NOMO-1 (cell line): ENCODE measurements around the gene CEP44.
"Not testable (repeated sequence)": the region's sequence is repeated elsewhere in the genome, so short reads cannot be mapped to it uniquely, and the experiment has no call there.

Experiments
- DNase-seq, 2 experiments: peaks; one replicate each; lab custom pipeline; 2025; ENCODE audit not compliant: unreplicated experiment in 2 of 2; lab: John Stamatoyannopoulos, UW

The CEP44 gene, protein sequence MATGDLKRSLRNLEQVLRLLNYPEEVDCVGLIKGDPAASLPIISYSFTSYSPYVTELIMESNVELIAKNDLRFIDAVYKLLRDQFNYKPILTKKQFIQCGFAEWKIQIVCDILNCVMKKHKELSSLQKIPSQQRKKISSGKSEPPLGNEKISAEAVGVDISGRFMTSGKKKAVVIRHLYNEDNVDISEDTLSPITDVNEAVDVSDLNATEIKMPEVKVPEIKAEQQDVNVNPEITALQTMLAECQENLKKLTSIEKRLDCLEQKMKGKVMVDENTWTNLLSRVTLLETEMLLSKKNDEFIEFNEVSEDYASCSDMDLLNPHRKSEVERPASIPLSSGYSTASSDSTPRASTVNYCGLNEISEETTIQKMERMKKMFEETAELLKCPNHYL

DNA sequence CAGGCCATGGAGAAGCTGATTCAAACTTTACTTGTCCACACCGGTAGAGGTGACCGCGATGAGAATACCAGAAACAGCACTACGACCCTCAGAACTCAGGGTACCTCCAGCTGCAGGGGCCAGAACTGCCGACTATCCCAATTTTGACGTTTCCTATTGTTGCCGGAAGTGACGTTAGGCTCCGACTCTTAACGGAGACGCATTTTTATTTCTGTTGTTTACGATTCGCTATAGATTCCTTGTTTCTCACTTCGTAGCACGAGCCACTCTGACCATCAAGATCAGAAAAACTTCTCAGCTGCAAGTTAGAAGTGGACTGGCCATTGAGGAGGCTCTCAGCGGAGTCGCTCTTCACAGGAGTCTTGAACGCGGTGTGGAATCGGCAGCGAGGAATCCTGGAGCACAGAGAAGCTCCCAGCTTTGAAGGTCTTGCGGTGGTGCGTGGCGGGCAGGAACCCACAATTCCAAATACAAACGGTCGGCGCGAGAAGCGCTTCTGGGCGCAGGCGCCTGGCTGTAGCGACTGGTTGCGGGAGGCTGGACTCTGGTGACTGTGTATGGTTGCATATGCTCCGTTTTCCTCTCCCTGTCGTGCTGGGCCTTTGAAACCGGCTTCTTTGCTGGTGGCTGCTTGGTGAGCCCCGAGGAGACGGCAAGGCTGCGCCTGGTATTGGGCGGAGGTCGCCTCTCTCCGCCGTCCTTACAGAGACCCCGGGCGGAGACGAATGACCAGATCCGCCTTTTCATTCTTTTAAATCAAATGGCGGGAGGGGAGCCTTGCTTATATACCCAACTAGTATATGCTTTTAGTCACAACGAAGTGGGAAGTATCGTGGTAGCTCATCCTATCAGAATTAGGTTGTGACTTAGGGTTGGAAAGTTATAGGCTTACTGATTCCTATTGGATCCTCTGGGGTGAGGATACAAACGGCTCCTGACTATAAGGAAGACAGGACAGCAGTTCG, at the start of gene CEP44, which contains the start of gene FBXO8:
Gene CEP44 (plus strand): TSS at position 405 of the 965 bp plus-strand sequence. CDS start 15,211 bp downstream, outside the sequence.
Gene FBXO8 (minus strand): TSS at position 161 of the 965 bp plus-strand sequence. CDS start 20,575 bp downstream, outside the sequence.
- peak; percentile 70 for DNase-seq

DNA sequence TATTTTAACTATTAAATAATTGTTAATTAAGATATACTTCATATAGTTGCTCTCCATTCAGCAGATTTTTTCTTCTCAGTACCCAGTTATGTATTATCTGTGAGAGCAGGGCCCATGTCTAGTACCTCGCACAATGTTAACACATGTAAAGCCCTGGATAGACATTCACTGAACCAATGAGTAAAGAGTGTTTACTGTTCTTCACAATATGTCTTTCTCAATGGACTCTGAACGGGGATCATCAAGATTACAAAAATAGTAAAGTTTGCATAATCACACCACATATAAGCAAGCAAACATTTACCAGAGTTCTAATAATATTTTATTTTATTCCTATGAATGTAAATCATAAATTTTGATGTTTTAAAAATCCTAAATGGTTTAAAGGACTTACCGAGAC, 47.4 kb upstream of the CEP44 start:
- DNase-seq = no peak

DNA sequence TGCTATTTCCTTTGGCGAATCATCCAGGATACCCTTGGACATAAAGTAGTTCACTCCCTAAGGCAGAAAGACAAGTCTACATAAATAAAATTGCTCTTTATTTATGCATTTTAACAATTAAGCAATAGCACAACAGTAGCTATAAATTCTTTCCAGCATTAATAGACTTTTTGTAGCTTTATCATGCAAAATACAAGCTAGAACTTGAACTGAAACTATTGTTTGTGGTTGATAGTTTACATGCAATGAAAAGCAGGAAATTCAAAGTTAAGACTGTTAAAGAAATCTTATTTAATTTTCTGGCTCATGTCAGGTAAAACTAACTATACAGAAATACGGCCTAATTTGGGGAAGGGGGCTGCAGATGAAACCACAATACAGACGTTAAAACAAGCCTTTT, 42.5 kb upstream of the CEP44 start:
- no peak for DNase-seq

DNA sequence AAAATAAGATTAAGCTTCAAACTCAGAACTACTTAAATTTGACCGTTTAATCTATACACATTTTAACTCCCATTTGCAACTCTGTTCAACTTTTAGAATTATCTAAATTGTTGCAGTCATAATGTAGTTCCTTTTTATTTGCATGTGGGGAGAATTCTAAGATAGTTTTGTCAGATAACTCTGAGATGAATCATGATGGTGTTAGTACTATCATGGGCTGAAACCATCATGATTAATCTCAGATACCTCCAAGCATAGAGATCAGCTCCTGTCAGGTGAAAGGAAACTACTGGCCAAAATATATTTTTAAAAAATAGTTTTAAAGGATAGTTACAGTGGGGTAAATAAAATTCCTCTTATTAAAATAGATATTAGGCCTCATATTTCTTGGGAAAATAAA, 39.3 kb upstream of the CEP44 start:
- no peak for DNase-seq

DNA sequence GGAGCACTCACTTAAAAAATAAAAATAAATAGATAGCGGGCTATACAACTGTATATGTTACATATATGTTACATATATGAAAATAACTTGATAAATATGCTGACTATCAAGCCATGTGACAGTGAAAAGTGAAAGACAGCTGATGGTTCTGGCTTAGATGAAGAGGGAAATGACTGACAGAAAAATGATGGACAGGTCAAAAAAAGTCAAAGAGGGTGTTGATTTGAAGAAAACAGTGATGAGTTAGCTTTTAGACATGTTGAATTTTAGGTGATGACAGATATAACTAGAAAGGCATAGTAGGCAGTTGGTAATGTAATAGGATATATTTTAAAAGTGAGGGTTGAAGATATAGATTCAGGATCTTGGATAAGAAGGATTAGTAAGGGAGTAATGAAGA, 38.0 kb upstream of the CEP44 start:
- no peak for DNase-seq

DNA sequence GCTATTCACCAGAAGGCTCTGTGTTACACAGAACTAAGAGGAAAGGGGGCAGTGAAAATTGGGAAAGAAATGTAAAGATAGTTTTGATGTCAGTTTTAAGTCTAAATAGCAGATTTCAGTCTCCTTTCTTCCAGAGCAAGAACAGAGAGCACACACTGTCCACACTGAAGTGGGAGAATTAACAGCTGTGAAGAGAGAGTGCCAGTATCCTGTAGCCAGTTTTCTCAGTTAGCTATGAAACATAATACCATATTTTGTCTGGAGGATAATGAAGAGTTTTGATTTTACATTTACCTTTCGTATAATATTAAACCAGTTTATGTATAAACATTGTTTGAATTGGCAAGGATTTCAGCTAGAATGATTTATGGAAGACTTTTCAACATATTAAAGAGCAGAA, 35.3 kb upstream of the CEP44 start:
- no peak for DNase-seq

DNA sequence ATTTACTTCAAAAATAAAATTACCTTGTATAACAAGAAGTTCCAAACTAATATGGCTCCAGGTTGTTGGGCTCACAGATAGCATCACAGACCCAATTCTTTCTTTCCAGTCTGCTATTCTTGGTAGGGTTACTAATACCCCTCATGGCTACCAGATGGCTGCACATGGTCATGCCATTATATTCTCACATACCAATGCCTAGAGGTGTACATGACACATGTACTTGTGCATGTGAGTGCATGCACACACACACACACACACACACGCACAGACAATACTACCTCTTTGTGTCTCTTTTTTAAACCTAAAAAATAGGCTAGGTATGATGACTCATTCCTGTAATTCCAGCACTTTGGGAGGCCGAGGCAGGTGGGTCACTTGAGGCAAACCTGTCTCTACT, 31.3 kb upstream of the CEP44 start:
- DNase-seq = no peak

DNA sequence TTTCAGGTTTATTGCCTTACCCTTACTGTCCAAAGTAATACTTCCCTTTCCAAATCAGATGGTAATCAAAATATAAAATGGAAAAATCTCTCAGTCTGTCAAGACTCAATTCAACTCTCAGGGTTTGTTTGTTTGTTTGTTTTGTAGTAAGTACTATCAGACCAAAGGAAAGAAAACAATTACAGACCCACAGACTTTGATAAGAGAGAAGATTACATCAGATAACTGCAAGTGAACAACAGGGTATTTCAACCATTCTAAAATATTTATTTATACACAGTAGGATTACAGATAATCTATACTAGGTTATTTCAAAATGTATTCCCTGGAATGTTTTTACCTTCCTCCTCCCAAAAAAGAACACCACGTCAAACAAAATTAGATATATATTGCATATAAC, 29.1 kb upstream of the CEP44 start:
- DNase-seq = no peak

DNA sequence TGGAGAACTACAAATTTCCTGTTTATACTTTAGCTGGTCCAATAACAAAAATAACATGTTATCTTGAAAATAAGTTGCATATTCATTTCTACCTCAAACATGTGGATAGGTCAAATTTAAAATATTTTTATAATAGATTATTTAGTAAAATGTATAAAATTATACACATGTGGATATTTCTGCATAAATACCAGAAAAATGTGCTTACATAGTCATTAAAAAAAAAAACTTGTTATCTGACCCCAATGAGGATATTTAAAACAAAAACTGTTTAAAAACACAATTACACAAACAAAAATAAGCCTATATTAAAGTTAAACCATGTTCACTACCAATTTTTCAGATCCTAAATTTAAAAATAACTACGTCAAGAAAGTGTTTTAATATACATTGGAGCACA, 28.3 kb upstream of the CEP44 start:
- DNase-seq = no peak

DNA sequence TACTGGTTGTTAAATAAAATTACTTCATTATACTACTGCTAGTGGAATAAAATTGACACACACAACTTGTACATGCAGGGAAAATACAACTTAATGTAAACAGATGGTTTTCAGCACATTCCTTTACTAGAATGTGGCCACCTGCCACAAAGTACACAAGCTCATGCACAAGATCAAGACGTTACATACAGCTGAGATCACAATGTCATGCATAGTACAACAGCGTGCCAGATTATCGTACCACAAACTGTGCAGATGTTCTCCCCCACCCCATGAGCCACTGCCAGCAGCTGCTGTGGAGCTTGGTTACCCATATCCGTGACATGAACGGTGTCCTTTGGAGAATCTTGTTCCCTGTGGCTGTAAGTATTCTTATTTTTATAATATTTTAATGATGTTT, 27.9 kb upstream of the CEP44 start:
- DNase-seq = no peak

DNA sequence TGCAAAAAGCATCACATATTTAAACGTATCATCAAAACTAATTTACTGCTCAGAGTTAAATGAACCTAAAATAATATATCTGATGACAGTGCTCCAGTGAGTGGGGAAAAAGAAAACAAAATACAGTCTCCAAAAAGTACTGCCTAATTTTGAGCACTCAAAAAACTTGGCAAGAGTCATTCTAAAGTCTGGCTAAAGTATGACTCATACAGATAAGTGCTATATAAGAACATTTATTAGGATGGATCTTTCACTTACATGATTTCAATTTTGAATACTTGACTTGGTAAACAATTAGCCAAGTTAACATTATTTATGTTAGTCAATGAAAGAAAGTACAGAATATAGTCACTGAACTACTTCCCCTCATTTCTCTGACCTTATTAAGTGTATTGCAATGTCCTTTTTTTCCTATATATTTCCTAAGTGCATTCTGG, 27.4 kb upstream of the CEP44 start:
- DNase-seq = no peak

DNA sequence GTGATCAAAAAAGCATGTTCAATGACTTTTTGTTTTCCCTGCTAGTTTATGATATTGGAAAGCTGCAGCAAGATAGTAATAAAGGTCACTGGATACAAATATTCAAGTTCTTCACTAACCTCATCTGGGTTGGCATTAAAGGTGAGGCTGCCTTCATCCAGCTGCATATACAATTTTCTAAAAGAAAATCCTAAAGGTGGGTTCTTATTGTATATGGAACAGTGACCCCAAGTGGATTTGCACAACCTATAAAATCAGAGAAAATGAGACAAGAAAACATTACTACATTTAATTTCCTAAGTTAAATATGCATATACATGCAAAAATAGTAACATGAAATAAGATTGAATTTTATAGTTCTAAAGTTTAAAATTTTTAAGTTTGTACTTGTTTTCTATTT, 24.1 kb upstream of the CEP44 start:
- no peak for DNase-seq

DNA sequence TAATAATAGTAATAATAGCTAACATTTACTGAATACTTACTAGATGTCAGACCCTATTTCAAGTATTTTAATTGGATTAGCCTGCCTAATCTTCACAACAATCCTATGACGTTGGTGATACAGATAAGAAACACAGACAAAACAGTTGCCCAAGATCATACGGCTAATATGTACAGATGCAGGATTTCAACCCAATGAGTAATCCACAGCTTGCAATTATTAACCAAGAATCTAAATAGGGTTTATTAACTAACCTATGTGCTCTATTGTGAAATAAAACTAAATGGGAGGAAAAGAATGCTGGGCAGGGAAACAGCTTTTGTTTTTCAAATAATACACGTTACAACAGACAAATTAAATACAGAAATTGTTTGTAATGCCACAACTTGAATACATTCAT, 23.6 kb upstream of the CEP44 start:
- DNase-seq = no peak

DNA sequence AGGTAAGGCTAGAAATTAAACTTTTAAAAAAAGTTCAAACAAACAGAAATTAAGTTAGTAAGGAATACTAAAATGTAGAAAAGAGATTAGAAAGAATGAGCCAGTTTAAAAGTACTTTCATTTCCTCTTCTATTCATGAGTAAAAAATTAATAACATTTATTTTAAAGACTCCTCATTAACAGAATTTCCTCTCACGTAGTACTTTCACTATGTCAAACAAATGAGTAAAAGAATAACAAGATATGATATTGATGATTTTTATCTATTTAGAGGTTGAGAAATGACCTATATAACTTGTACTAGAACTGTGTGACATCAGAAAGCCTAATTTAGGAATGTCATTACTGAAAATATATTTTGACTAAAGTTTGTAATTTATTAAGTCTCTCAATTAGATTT, 22.3 kb upstream of the CEP44 start:
- not testable (repeated sequence) for DNase-seq

DNA sequence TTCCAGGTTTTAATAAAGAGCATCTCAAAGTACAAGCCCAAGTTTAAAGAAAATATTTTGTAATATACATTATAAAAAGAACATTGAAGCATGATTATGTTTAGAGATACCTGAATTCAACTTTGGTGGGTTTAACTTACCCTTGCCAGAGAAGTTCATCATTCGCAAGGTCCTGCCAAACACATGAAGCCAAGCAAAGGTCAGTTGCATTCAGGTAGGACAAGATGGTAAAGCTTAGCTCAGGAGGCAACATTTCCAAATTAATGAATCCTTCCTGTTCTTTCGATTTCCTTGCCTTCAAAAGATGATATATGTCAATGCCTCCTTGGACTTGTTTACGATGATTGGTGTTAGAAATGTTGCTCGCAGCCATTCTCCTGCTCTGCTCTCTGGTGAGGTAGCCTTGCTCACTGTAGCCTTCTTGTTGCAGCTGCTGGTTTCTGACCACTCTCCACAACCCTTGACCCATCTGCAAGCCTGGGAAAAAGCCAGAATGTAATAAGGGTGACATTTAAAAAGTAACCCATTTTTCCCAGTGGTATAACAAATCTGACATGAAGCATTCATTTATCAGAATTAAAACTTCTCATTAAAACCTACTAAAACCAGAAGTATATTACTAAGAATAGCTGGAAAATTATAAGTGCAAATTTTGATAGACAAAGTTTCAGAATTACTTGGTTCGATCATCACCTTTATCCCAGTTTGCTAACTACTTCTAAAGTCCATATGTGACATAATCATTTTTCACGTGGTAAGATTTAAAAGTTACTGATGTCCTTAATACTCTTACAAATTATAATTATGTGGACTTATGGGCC, 20.9 kb upstream of the CEP44 start:
- DNase-seq = no peak

DNA sequence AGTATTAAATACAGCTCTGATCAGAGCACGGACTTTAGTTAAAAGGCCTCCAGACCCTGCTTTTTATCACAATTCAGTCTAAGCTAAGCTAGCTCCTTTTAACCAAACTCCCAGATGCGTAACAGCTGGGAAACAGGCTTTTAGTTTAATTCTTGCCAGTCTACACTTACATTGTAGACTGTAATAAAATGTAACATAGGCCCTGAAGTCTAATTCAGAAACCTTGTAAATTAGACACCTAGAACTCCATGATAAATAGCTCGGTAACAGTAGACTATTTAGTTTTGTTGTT, 20.3 kb upstream of the CEP44 start:
- no peak for DNase-seq

DNA sequence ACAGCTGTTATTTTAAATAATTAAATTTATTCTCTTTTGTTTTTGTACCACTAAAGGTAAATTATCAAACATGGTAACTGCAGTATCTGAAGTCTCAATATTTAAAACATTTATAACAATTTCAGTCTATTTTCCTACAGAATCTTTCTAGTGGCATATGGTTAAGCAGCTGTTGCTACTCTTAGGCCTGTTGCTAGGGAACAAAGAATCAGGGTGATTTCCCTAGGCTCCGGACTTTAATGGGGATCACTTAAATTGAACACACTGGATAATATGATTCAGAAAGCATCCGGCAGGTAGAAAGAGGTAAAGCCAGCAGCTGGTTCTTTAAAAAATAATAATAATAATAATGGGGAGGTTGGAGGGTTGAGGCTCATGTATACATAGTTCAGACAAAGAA, 17.8 kb upstream of the CEP44 start:
- no peak for DNase-seq

DNA sequence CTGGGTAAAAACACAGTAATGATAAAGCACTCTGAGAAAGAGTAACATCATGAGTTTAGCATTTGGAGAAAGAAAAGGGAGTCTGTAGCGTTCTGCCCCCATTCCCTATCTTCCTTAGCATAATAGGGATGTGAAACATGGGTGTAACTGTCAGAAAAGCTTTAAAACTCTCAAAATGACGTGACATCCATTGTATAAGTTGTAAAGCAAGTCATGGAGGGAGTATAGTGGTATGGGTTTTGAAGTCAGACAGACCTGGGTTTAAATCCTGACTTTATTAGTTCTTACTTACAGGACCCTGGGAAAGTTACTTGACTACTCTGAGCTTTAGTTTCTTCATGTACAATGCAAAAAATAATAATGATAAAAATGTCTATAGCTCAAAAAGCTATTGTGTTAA, 17.3 kb upstream of the CEP44 start:
- no peak for DNase-seq

DNA sequence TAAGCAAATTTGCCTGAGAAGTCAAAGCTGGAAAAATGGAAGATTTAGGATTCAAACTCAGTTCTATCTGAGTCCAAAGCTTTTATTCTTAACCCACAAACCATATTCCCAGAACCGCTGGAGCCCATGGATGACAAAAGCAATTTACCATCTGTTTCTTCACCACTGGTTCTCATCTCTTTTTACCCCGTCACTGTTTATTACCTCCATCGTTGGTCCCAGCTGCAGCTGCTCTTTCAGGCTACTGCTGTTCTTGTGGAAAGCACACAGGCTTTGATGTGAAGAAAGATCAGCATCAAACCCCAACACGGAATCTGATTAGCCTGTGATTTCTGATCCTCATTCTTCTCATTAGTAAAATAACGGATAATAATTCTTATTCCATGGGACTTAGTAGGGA, 9.8 kb upstream of the CEP44 start:
- DNase-seq = no peak

DNA sequence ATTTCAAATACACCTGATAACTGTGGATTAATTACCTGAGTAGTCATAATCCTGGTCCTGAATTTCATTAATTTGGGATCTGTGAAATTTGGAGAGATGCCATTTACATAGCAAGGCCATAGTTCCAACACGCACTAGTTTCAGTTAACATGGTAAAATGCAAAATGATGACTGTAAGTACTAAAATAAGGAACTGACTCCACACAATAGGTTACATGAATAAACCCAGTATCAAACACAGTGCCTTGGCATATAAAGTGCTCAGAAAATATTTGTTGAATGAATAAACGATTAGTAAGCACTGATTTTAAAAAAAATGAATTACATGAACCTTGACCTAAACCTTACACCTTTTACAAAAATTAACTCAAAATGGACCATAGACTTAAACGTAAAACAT, 9.3 kb upstream of the CEP44 start:
- DNase-seq = no peak

DNA sequence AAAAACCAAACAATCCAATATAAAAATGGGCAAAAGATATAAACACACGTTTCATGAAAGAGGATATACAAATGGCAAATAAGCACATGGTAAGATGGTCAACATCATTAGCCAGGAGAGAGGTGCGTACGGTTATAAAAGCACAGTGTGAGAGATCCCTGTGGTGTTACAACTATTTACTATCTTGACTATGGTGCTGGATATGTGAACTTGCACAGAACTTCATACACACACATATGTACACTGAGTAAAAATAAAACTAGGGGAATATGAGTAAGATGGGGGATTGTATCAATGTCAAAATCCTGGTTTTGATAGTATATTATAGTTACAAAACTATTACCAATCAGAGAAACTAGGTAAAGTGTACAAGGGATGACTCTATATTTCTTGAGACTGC, 8.6 kb upstream of the CEP44 start:
- no peak for DNase-seq
